ENCODE measurements around the gene MEG3. TPM values are rescaled to one million over a fixed set of nuclear protein-coding genes. Genes with fewer than 3 reads are reported as not detected.

The MEG3 gene
- total and polyA plus RNA-seq, 2 of the 8 experiments (the other 6 are each of a cell fraction or from before 2014, with no cell fraction given): 0.17 to 1.1 TPM

DNA sequence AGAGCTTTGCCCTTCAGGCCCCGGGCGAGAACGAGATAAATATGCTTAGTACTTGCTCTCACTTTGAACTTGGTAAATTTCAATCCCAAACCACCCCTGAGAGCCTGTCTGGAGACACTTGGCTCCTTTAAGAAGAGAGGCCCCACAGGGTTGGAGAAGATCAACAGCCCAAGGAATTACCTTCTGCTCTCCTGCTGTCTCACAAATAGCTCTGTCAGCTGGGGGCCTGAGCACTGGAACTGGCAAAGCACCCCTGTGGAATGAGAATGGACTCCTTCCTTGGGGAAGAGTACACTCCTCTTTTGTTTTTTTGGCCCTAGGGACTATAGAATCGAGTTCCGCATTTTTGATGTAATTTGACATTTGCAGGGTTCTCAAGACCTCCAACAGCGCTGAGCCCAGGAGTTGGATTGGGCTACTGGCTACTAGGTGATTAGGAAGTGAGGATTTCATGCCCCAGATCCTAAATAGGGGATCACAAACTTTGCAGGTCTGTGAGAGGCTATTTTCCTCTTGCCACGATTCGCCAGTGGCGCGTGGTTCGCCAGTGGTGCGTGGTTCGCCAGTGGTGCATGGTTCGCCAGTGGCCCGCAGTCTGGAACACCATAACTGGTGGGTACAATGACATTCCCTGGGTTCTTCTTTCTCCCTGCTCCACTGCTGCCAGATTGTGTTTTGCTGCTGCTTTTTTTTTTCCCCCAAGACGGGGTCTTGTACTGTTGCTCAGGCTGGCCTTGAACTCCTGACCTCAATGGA, 17.8 kb upstream of the MEG3 start (continued):
- no peak for TF ChIP-seq CHD7 (IDR thresholded peaks at IDR 0.05; ENCODE audit: insufficient replicate concordance, low read length)

Measured in H1 (cell line).